GM18517 (cell line): Measurements from ENCODE around the gene SNX3.

Experiments used
- ATAC-seq: cut with Tn5 transposase; IDR thresholded peaks from one replicate; pipeline ENCODE4 v1.9.1; 2021; ENCODE audit warnings: mild to moderate bottlenecking, moderate library complexity; ENCODE audit not compliant: unreplicated experiment

The SNX3 gene

DNA sequence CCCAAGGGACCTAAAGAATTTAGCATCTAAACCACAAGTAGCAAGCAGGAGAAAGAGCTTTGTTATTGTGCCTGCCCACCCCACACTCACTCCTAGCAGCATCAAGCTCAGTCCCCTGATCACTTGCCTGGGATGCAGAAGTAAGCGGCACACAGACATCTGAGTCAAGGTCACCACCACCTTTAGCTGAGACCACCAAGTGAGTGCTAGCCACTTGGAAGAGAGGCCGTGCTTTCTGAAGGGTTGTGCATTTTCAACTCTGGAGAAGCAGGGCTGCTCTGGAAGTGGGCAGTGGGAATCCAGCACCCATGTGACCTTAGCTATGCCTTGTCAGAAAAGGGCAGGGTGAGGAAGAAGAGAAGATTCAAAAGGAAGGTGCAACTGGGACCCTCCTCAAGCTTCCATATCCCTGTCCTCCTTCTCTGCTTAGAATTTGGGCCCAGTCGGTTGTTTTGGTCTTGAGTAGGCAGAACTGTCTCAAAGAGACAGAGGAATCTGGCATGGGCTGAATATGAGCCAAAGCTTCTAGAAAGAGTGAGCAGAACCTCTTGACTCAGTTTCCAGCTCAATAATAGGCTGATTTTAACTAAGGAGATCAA, 88.8 kb downstream of the SNX3 start:
- ATAC-seq, result no peak

DNA sequence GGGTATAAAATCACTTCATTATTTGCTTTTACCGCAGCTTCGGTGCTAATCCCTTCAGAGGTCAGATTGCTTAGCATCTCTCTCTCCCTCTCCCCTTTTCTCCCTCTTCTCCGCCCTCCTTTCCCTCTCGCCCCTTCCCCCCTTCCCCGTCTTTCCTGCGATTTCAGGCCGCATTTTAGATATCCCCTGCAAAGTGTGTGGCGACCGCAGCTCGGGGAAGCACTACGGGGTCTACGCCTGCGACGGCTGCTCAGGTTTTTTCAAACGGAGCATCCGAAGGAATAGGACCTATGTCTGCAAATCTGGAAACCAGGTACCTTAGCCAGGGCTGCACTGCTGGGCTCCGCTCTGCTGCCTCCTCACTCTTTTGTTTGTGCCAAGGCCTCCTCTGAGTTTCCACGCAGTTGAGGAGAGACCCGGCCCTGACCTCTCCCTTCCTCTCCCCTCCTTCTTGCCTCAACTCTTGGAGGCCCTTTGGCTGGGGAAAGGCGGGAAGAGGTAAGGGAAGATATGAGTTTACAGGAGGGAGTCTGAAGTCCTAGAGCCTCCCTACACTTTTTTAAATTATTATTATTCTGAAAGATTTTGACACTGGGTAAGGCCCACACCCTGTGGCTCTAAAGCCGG, 89.4 kb downstream of the SNX3 start:
- ATAC-seq, result no peak

DNA sequence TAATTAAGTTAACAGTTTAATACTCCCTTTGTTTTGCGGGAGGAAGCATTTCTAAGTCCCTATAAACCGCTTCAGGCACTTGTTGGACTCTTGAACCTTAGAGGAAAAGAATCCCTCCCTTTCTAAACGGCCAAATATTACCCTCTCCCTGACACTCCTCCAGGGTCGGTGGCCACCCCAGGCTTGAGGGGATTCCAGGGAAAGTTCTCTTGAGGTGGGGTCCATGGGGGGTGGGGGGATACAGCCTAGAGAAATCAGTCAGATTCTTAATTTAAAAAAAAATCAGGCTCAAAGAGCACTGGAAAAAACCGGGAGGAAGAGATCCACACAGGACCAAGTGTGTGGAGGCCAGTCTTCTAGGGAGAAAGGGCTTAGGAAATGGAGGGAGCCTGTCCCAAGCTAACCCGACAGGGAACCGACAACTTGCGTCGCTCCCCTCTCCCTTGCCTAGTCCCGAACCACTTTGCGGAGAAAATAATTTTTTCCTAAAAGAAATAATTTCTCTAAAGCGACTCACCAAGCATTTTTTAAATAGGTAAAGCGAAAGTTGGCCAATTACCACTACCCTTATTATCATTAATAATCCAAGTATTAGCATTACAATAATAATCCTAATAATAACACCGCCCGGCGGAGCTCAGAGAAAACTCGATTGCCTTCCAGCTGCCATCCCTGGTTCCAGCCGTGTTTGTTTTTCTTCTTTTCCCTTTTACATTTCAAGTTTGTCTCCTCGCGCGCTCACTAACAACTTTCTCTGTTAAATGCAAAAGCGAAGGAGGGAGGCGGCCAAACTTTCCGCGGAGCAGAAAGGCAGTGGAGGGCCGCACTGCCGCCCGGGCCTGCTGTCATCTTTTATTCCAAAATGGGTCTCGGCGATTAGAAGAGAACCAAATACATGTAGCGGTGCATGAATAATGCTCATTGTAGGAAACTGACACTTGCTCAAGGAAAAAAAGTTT, 90.2 kb downstream of the SNX3 start:
- ATAC-seq, result no peak

DNA sequence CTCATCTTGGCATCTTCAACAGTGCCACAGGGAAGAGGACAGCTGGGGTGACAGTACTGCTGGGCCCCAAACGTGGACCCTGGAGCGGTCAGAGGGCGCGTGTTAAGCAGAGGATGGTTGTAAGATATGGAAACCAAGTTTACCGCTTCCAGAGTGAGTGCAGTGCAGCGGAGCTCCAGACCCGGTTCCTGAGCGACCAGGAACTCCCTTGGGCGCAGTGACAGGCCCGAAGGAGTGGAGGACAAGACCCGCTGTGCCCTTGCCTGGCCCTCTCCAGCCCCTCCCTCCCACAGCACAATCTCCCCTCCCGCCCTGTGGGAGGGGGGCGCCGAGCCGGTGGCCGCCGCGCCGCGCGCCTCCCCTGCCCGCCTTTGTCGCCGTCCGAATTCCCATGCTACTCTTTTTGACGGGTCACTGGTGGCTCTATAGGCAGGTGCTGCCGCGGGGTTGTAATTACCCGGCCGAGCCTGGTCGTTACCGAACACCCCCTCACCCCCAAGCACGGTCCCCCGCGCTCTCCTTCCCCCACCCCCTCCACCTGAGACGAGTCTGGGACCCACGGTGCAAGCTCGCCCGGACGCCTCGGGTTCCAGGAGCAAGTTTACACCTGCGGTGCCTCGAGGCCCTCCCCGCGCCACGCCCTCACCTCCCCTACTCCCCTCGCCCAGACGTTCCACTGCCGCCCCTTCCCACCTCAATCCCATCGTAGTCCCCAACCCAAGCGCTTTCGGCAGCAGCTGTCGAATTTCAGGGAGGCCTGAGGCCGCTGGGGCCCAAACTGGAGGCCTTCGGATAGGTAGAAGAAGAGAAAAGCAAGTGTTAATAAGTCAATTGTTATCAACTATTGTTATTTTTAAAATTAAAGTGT, 91.1 kb downstream of the SNX3 start:
- no peak for ATAC-seq

DNA sequence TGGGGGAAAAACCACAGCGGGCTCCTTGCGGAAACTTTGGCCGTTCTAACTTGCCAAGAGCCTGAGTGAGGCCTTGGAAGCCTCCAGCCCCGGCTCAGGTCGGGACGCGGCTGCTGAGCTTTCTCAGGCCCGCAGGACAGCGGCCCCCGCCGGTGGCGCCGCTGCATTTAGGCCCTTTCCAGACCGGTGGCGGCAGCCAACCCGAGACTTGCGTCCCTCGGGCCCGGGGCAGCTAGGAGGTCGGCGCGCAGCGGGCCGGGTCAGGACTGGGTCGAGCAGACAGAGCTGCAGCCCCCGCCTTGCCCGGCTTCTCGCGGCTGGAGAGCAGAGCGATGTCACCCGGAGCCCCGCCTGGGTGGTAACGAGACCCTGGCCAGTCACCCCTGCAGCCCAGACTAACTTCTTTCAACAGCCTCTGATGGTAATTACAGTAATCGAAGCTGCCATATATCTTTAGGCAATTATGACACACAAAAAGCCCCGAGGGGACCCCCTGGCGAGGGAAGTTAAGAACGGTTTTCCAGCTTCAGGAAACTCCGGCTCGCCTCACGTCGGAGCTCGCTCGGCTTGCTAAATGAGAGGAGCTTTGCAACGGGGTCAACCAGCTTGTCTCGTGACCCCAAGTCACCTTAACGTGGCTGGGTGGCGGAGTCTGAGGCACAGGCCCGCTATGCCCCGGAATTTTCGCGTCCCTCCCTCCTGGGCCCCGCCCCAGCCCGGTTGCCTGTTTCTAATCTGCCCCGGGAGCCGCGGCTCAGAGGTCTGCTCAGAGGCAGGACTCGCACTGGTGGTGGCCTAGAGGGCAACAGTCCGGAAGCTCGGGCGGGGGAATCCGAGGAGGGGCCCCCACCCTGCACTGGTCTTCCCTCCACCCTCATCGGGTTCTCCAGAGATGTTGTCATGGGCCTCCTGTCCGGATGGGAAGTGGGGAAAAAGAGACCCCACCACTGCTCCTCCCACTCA, 92.1 kb downstream of the SNX3 start:
- ATAC-seq, result no peak

DNA sequence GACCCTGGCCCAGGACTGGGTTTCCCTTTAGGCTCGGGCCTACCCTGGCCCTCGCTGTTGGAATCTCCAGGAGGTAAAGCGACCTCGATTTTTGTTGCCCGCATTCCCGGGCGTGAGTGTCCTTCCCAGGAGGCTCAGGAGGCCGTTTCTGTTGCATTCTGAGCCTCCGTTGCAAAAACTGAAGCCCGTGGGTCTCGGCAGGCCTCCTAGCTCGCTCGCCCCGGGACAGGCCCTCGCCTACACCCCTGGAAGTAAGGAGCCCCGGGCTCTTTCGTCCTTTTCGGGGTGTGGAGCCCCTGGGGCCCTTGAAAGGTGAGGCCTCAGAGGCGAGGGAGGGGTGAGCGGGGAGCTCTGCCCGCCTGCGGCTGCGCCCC, 92.8 kb downstream of the SNX3 start:
- no peak for ATAC-seq

DNA sequence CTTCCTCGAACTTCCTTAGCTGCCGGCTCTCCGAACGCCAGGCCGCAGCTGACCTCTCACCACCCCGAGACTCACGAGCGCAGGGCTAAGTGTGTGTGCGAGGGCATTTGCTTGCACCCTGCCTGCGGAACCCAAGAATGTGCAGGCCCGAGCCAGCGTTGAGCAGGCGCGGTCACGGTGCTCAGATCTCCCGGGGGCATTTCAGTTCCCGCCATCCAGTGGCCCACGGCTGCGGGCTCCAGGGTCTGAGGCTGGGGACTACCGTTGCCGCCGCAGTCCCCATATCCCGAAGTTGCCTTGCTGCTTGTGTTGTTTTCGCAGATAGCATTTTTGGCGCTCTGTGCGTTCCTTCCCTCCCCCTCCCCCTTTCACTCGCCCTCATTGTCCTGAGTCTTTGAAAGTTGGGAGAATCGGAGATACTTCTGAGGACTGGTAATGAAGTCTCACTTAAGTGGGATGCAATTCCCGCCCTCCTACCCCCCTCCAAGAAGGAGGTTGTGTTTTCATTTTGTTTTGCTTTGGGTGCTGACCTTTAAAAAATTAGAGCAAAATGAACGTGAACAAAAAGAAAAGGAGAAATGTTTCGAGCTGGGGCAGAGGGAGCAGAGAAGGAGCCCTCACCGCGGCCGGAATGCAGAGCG, 93.3 kb downstream of the SNX3 start:
- no peak for ATAC-seq

DNA sequence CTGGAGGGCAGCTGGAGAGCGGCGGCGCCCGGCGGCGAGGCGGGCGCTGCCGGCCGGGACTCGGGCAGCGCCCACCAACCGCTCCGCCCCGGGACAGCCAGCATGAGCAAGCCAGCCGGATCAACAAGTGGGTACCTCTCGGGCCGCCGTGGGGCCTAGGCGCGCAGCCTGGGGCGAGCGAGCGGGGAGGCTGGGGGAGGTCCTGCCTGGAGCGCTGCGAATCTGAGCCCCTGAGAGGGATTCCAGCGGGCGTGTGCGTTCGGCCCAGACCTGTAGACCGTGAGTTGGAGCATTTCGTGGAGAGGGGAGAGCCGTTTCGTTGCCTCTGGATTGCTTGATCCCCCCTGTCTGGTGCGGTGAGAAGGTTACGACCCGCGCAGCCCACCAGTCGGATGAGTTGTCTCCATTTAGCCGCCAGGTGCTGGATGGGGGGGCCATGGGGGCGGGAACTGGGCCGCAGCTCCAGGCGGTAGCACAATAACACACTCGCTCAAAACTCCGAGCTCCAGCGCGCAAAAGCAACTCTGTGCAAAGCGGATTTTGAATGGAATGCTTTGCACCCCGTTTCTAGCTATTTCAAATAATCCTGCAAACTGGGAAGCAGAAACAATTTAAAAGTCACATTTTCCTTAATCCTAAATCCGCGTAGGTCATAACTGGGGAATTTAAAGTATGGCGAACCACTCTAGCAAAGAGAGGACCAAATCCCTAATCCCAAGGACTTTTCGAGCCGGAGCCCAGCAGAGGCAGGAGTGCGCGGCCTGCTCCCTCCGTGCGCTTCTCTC, 94.0 kb downstream of the SNX3 start:
- ATAC-seq, result no peak

DNA sequence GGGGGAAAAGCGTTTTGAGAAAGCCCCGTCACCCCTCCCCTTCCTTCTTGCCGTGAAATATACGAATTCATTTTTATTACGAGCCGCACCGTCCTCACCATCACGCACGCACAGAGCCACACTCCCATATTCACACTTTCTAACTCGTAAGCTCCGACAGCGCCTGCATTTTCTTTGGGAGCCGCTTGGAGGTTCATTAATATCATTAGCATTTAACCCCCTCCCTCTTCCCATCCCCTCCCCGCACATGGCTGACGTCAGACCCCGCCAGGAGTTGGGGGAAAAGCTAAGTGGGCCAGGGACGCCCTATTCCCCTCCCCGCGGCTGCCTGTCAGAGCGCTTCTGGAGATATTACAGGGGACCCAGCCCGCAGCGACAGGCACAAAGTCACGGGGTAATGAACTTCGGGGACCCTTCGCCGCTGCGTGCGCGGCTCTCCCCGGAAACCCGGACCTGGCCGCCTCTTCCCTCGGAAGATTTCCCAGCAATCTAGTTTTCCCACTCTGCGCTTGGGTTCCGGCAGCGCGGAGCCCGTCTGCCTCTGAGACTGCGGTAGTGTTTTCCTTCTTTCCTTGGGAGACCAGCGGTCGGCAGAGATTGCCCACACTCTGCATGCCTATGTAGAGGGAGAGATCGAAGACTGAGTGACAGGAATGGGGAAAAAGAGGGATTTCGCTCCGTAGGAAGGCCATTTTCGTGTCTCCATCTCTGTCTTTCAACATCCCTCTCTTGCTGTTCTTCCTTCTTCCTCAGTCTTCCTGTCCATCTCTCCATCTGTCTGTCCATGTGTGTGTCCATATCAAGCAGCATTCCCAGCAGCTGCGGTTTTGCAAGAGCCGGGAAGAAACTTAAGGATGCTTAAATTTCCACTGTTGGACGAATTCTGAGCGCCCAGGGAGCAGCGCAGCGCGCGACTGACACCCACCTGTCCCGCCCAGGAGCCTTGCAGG, 94.9 kb downstream of the SNX3 start, which contains the start of gene NR2E1:
Gene NR2E1, plus strand, starts transcription at position 309 of the 950 bp plus-strand sequence. CDS start 744 bp downstream, outside the sequence.
- no peak for ATAC-seq

DNA sequence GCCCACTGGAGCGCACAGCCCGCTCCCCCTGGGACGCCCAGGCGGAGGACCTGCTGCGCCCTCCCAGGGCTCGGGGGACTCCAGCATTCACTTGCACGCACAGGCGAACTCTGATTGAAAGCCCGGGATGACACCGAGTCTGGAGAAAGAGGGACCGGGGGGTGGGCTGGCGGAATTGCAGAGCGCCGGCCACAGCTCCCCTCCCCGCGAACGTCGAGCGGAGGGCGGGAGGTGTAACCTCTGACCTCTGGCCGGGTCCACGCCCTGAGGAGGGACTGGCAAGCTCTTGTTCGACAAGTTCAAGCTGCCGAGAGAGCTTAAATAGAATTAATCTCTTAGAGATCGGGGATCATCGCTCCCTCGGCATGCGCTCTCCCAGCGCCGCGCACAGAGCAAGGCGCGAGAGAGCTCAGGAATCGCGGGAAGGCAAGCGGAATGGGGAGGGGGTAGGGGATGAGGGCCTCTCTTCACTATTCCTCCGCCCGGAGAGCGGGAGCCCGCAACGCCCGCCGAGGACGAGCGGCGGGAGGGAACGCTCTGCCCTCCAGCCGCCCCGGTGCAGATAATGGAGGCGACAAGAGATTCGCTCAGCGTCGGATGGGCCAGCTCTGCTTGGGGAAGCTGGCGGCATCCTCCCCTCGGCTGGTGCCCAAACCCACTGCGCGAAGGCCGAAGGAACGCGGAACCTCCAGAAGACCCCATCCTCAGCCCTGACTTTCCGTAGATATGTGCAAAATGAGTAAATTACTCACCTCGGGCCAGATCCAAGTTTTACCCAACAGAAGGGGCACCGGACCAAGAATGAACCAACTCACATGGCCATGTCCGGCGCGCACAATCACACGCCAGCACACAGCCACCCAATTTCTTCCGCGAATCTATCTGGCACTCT, 95.8 kb downstream of the SNX3 start:
- ATAC-seq, result no peak

DNA sequence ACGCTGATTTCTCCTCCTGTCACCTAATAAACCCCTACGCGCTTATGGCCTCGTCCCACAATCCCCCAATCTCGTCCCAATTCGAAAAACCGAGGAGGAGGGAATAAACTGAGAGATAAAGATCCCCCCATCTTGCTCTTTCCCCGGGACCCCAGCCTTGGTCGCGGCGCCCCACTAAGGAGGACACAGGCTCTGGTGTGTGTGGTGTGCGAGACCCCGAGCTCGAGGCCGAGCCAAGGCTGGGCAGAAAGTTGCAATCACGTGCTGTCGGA, 96.4 kb downstream of the SNX3 start:
- ATAC-seq, result no peak

DNA sequence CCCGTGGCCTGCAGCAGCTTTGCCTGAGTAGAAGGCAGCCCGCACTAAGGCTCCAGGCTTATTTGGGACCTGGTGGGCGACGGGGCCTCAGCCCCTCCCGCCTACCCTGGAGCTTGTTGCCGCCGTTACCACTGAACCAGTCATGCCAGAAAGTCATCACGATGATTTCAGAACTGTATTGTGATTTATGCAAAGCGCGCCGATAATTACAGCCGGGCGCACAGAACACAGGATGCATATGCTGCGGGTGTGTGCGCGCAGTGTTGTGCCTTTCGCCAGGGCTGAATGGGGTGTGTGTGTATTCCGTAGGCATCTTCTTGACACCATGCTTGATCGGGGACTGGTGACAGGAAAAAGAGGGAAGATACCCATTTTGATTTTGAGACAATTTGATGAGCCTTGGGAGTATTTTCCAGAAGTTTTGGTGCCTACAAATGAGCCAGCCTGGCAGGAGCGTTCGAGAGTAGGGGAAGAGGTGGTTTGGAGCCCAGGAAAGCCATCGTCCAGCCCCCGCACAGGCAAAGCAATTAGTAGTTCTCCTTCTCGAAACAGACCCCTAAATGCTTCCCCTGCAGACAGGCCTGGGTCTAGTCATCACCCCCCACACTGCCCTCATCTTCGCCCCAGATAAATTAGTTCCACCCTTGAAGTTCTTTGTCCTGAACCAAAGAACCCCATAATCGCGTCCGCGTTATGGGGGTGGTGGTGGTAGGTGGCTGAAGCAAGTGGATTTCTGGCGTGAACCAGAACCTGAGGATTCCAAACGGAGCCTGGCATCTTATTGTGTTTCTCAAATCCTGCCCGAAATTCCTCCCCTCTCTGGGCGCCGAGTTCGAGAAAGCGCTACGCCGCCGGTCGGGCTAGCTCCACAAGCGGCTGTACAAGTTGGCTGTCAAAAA, 96.9 kb downstream of the SNX3 start:
- ATAC-seq, result no peak

DNA sequence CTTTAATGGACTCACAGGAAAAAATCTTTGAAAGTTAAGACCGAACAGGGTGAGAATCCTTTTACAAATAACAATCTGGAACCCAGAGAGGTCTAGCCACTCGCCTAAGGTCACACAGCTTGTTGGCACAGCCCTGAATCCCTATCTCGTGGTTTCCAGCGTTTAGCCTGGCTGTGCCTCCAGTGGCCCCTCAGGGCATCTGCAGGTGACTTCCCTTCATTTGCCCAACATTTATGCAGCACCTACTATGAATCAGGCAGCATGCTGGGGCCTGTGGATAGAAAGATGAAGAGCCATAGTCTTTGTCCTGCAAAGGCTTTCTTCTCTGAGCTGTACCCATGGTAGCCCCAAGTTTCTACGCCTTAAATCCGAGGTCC, 97.6 kb downstream of the SNX3 start:
- ATAC-seq, result no peak

DNA sequence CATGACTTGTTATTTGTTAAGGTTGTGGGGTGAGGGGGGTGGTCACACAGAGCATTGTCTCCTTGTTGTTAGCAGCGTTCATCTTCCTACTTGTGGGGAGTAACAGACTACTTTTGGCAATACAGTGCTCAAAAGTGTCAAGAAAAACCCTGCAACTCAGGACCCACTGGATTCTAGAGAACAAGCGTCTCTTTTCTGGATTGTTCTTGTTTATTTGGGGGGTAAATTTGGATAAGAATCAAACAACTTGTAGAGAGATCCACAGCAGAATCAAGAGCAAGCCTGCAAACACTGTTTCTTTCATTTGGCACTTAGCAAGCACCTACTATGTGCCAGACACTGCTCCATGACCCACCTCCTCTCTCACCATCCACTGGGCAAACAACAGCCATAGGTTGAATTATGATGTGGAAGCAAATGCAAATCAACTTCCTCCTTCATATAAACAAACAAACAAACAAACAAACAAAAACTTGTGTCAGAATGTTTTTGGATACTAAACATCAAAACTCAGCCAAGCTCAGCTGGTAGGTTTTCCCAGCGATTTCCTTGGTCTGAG, 99.0 kb downstream of the SNX3 start:
- no peak for ATAC-seq
